ENCODE results near the gene DCDC2C. TPM values are rescaled to one million over a fixed set of nuclear protein-coding genes. Genes with fewer than 3 reads are reported as not detected.

The DCDC2C gene
- total and polyA plus RNA-seq, 2 donors from 2014 or later = not detected

DNA sequence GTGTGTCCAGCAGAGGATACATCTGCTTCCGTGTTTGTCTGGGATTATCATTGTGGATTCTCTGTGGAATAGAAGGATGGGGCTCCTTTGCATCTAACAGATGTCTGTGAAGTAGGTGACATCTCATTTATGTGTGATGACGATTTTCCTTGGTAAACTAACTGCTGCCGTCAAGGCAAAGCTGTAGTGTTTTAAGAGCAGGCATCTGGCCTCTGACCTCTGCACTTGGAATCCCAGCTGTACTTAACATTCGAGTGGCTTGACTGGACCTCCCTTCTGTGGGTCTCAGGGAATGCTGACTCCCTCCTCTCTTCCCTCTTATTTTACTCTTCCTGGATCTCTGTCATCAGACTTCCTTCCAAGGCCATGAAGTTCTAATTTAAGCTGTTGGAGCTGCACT lies 56.4 kb downstream of the DCDC2C start:
- Histone ChIP-seq H3K9ac (ENCODE audit: low read length in 3 of 3) (no peak overlapping the region), H3K36me3 (ENCODE audit: control insufficient read depth in 2 of 3, insufficient read depth in 3 of 3, low read length in 3 of 3) (no peaks in the 10 kb centered on the region), H3K4me3 (ENCODE audit: low read length in 3 of 3) (no peak overlapping the region), H3K9me3 (ENCODE audit: control insufficient read depth in 2 of 3, insufficient read depth in 1 of 3, low read length in 3 of 3) (no peaks in the 10 kb centered on the region), H3K27ac (ENCODE audit: low read depth in 2 of 2, low read length in 2 of 2) (no peak overlapping the region), H3K27me3 (ENCODE audit: control insufficient read depth, insufficient read depth, low read length) (no peaks in the 10 kb centered on the region), H3K4me1 (ENCODE audit: control insufficient read depth in 2 of 3, insufficient read depth in 2 of 3, low read depth in 1 of 3, low read length in 3 of 3) (peaks cover 0 to 2% (median 0%) of the 10 kb centered on the region in 3 donors)
- DNase-seq = peak in 4 of 5 donors; percentile 24 to 79 (median 39)
- TF ChIP-seq, protein P1, sequence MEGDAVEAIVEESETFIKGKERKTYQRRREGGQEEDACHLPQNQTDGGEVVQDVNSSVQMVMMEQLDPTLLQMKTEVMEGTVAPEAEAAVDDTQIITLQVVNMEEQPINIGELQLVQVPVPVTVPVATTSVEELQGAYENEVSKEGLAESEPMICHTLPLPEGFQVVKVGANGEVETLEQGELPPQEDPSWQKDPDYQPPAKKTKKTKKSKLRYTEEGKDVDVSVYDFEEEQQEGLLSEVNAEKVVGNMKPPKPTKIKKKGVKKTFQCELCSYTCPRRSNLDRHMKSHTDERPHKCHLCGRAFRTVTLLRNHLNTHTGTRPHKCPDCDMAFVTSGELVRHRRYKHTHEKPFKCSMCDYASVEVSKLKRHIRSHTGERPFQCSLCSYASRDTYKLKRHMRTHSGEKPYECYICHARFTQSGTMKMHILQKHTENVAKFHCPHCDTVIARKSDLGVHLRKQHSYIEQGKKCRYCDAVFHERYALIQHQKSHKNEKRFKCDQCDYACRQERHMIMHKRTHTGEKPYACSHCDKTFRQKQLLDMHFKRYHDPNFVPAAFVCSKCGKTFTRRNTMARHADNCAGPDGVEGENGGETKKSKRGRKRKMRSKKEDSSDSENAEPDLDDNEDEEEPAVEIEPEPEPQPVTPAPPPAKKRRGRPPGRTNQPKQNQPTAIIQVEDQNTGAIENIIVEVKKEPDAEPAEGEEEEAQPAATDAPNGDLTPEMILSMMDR (IDR thresholded peaks at IDR 0.05; ENCODE audit: borderline replicate concordance, extremely low read depth, insufficient read depth) = no peak
- no peak for FAIRE-seq
- intact Hi-C loops (cut with DNase I) = no loop called here

DNA sequence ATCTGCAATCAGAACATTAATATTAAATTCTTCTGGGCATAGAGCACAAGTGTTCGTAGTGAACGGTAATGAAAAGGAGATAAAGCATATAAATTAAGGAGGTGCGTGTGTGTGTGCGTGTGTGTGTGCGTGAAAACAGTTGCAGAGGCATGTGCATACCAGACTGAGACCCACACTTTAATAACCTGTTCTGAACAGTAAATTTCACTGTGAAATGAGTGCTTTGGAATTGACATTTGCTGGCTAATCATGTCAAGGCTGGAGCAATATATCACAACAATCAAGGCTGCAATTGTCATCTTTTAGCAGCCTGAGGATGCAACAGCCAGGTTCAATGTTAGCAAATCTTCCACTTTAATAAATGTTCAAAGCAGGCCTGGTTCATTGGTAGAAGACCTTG lies 57.9 kb downstream of the DCDC2C start:
- peak in 1 of 5 donors; percentile 2 for DNase-seq
- FAIRE-seq = no peak
- Histone ChIP-seq H3K27me3 (ENCODE audit: control insufficient read depth, insufficient read depth, low read length) (no peaks in the 10 kb centered on the region), H3K4me1 (ENCODE audit: control insufficient read depth in 2 of 3, insufficient read depth in 2 of 3, low read depth in 1 of 3, low read length in 3 of 3) (no peaks in the 10 kb centered on the region), H3K27ac (ENCODE audit: low read depth in 2 of 2, low read length in 2 of 2) (no peak overlapping the region), H3K4me3 (ENCODE audit: low read length in 3 of 3) (no peak overlapping the region), H3K9me3 (ENCODE audit: control insufficient read depth in 2 of 3, insufficient read depth in 1 of 3, low read length in 3 of 3) (no peaks in the 10 kb centered on the region), H3K36me3 (ENCODE audit: control insufficient read depth in 2 of 3, insufficient read depth in 3 of 3, low read length in 3 of 3) (no peaks in the 10 kb centered on the region), H3K9ac (ENCODE audit: low read length in 3 of 3) (no peak overlapping the region)
- intact Hi-C loops (cut with DNase I) = no loop called here
- TF ChIP-seq, protein P1 (IDR thresholded peaks at IDR 0.05; ENCODE audit: borderline replicate concordance, extremely low read depth, insufficient read depth) = no peak

DNA sequence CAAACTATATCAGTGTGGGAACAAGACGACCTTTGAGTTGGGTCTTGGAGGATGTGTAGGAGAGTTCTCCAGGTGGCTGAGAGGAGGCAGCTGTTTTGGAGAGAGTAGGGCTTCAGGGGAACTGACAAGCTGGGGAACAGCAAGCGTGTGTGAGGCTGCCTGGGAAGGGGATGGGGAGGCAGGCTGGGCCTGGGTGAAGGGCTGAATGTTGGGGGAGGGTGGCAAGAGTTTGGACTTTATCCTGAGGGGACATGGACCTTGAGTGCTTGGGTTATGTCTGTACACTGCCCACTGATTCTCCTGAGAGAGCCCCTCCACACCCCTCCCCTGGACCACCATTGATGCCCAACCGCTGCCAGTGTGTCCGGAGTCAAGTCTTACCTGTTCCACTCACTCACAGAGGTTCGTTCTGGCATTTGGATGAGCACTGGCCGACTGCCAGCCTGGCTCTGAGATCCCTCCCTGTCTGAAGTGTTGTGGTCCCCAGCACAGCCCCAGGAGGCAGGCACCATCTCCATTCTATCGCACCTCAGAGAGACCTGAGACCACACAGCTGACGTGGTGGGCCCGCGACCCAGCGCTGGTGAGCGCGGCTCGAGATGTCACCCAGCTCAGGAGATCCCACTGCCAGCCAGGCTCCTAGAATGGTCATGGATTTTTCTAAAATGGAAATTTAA lies 59.5 kb downstream of the DCDC2C start:
- DNase-seq (peak in 1 of 5 donors; percentile 18), FAIRE-seq (no peak)
- Histone ChIP-seq H3K9ac (ENCODE audit: low read length in 3 of 3) (no peak overlapping the region), H3K27me3 (ENCODE audit: control insufficient read depth, insufficient read depth, low read length) (no peaks in the 10 kb centered on the region), H3K4me1 (ENCODE audit: control insufficient read depth in 2 of 3, insufficient read depth in 2 of 3, low read depth in 1 of 3, low read length in 3 of 3) (no peaks in the 10 kb centered on the region), H3K36me3 (ENCODE audit: control insufficient read depth in 2 of 3, insufficient read depth in 3 of 3, low read length in 3 of 3) (no peaks in the 10 kb centered on the region), H3K27ac (ENCODE audit: low read depth in 2 of 2, low read length in 2 of 2) (no peak overlapping the region), H3K9me3 (ENCODE audit: control insufficient read depth in 2 of 3, insufficient read depth in 1 of 3, low read length in 3 of 3) (no peaks in the 10 kb centered on the region), H3K4me3 (ENCODE audit: low read length in 3 of 3) (no peak overlapping the region)
- intact Hi-C loops (cut with DNase I) = no loop called here
- TF ChIP-seq, protein P1 (IDR thresholded peaks at IDR 0.05; ENCODE audit: borderline replicate concordance, extremely low read depth, insufficient read depth) = no peak

All from kidney (tissue), 14 donors.